GM12874 (cell line): Measurements from ENCODE around the gene SEMA7A.

Experiments used
- TF ChIP-seq, protein P1 (sequence below): IDR thresholded peaks from 2 replicates; pipeline ENCODE4 v1.5.1; 2011; ENCODE audit warnings: low read depth, mild to moderate bottlenecking, control low read depth, low read length, moderate library complexity; ENCODE audit not compliant: insufficient read depth

SEMA7A gene

DNA sequence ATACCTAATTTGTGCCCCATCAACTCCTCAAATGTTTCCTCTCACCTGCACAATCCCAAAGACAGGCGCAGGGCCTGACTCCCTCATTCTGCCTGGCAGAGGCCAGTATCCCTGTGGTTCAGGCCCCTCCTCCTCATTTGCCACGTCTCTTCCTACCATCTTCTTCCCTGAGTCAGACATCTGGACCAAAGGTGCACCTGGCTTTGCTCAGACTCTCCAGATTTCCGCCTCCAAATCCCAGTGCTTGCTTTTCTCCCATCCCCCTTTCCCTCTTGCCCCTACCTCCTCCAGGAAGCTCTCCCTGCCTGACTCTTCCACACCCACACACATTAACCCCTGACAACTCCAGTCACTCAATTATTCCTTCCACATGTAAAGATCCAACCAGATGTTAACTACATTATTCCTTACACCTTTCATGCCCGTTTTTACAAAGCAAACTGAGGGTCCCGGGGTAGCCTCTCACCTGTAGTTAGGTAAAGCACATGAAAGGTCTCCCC, 19.6 kb downstream of the SEMA7A start:
- TF ChIP-seq, protein P1, sequence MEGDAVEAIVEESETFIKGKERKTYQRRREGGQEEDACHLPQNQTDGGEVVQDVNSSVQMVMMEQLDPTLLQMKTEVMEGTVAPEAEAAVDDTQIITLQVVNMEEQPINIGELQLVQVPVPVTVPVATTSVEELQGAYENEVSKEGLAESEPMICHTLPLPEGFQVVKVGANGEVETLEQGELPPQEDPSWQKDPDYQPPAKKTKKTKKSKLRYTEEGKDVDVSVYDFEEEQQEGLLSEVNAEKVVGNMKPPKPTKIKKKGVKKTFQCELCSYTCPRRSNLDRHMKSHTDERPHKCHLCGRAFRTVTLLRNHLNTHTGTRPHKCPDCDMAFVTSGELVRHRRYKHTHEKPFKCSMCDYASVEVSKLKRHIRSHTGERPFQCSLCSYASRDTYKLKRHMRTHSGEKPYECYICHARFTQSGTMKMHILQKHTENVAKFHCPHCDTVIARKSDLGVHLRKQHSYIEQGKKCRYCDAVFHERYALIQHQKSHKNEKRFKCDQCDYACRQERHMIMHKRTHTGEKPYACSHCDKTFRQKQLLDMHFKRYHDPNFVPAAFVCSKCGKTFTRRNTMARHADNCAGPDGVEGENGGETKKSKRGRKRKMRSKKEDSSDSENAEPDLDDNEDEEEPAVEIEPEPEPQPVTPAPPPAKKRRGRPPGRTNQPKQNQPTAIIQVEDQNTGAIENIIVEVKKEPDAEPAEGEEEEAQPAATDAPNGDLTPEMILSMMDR = no peak

GRCh38 chr15:74413350-74414080, 20.2 kb downstream of the SEMA7A start:
- TF ChIP-seq, protein P1 = no peak

- TF ChIP-seq, protein P1 = no peak
These were observed 21.6 kb downstream of the SEMA7A start for GRCh38 chr15:74412159-74412558.

GRCh38 chr15:74411686-74412085, 22.1 kb downstream of the SEMA7A start:
- TF ChIP-seq, protein P1 = no peak

GRCh38 chr15:74410502-74410901, 23.3 kb downstream of the SEMA7A start:
- TF ChIP-seq, protein P1 = no peak

- TF ChIP-seq, protein P1 = no peak
These were observed 24.5 kb downstream of the SEMA7A start for GRCh38 chr15:74409225-74409624.

DNA sequence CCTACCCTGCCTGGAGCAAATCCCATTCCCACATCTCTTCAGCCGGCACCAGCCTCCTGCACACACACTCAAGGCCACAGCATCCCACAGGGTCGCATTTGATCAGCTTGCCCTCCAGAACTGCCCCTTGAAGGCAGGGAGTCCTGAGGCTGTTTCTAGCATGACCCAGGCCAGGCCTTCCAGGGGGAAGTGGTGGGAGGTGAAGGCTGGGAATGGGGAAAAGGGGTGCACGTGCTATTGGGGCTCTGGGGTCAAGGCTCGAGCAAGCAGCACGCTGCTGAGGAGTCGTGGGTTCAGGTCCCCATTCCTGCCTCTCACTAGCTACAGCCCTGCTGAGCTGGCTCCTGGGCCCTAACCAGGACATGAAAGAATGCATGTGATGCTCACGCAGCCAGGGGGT, 24.9 kb downstream of the SEMA7A start:
- TF ChIP-seq, protein P1 = no peak
